Measurements from ENCODE around the gene TNIP3. TPM values are rescaled to one million over a fixed set of nuclear protein-coding genes. Genes with fewer than 3 reads are reported as not detected.

TNIP3 gene
- total RNA-seq, 1 donor from 2014 or later = under 0.01 TPM

- peak in 1 of 2 donors; percentile 82 for DNase-seq (ENCODE audit: low read depth in 2 of 2)
These were observed 24.4 kb downstream of the TNIP3 start for GRCh38 chr4:121139533-121140222.

DNA sequence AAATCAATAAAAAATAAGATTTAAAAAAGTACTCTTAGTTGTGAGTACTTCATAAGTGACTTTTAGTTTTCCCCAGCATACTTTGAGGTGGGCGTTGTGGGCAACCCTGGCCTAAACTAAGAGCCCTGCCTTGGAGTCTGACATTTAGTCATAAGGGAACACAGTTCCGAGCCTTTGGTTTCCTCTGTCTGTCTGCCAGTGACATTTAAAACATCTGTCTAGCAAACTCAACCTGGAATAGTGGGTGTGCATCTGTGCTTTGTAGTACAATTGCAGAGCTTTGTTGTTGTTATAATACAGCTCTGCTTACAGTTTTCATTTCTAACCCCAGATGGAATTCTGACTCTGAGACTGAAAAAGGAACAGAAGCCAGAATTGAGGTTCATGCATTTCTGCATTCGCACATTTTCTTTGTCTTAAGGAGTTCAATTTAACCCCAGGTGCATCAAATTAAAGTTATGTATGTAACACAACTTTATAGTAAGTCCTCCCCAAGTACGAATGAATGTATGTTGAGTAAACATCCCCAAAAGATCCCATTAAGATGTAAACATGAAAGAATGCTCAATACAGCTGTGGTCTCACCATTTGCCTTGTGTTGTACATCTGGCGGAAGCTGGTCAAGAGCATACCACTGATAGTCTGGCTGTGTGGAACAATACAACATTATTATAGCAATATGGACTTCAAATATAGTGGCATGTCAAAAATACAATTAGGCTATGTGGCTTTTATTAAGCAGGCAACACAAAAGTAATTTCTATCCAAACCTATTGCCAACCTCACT is 25.9 kb downstream of the TNIP3 start:
- DNase-seq (ENCODE audit: low read depth in 2 of 2) = no peak

GRCh38 chr4:121130326-121130660 is 33.8 kb downstream of the TNIP3 start:
- no peak for DNase-seq (ENCODE audit: low read depth in 2 of 2)

- no peak for DNase-seq (ENCODE audit: low read depth in 2 of 2)
These were observed 34.4 kb downstream of the TNIP3 start for GRCh38 chr4:121129606-121130325.

DNA sequence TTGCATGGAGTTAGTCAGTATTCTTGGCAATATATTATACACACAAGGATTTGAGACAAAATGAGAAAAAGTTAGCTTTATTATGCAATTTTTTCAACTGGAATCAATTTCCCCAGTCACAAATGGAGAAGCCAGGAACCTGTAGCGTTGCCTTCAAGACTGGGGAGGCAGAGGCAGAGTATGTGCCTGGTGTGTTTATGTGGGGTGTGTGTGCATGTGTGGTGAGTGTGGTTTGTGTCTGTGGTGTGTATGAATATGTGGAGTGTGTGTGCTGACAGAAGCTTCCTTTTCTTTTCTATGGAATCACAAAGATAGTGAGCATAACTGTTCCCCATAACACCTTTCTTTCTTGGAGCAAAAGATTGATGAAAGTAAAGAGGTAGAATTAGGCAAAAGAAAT is 37.0 kb downstream of the TNIP3 start:
- DNase-seq (ENCODE audit: low read depth in 2 of 2) = no peak

DNA sequence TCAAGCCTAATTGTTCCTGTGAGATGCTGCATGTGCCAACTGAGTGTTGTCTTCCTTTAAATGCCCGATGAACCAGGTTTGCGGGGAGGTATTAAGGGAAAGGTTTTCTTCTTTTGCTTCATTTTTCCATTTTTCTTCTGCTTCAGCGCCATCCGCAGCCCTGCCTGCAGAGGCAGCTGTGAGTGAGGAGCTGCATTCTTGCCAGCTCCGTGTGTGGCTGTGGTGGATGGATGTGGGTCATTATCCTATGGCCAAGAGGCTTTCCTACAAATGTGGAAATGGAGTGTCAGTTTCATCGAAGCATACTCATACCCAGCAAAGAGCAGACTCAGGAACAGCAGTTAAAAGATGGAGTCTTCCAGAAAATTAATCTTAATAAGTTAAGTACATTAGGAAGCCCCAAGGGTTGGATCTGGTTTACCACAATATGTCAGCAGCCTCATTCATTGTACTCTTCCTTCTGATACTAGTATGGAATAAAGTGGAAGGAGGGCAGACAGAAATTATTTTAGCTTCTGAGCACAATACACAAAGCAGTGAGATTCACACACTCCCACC is 37.6 kb downstream of the TNIP3 start:
- DNase-seq (ENCODE audit: low read depth in 2 of 2) = no peak

GRCh38 chr4:121125498-121125885 is 38.6 kb downstream of the TNIP3 start:
- no peak for DNase-seq (ENCODE audit: low read depth in 2 of 2)

DNA sequence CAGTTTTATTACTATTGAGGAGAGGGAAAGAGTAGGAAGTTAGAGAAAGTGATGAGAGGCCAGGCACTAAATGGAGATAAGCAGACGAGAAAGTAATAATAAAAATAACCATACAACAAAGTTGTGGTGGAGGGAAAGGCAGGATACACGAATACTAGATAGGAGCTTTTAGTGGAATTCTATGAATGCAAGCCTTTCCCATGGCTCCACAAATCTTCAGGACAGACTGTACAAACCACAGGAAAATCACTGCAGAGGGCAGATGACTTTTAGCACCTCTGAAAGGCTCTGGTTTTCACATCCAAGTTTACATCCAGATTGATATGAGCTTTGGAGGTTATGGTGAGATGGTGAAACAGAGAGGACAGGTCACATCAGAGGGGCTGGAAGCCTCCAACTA is 41.5 kb downstream of the TNIP3 start:
- DNase-seq (ENCODE audit: low read depth in 2 of 2) = no peak

DNA sequence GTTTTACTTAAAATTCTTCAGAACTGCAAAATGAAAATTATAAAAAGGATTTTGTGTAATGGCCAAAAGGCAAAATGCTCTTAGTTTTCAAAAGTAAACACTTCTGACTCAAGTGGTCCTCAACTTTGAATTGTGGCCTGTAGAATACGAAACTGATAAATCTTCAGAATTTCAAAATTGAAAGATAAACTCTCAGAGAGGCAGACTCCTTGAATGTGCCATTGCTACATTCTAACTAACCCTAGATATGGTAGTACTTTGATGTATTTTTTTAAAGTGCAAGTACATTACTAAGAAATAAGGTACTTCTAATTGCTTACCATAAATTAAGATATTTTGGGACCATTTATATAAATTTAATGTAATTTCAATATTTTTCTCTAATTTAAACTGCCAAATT is 44.4 kb downstream of the TNIP3 start:
- no peak for DNase-seq (ENCODE audit: low read depth in 2 of 2)

DNA sequence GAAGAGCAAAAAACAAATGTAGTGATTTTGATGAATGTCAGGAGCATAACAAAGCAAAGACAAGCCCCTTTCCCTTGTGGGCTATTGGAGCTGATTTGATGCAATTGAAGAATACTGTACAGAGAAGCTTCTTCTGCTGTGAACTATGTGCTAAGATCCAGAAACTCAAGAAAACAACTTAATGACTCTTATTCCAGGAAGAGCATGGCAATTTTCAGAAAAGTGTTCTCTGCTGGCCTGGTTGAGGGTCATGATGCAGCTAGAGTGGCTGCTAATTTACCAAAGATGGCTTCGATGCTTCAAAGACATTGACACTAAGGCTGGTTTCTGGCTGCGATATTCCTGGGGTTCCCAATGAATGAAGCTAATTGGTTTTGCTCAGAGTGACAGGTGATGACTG is 45.8 kb downstream of the TNIP3 start:
- no peak for DNase-seq (ENCODE audit: low read depth in 2 of 2)

DNA sequence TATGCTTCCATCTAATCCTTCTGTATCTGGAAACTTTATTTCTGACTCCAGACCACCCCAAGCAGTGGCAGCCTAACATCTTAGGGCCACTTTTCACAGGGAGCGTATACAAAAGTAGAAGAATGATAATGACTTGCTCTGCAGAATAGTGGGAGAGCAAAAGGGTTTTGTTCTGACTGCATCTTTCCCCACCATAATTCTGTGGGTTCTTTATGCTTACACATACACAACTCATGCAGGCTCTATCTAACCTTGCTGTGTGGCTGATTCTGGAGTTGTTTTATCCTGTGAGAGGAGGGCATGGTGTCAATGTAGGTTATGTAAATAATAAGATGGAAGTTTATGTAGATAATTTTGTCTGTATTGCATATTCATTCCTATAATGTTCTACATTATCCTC is 49.4 kb downstream of the TNIP3 start:
- no peak for DNase-seq (ENCODE audit: low read depth in 2 of 2)

- peak in 1 of 2 donors; percentile 3 for DNase-seq (ENCODE audit: low read depth in 2 of 2)
These were observed 51.6 kb downstream of the TNIP3 start for GRCh38 chr4:121112530-121112929.

DNA sequence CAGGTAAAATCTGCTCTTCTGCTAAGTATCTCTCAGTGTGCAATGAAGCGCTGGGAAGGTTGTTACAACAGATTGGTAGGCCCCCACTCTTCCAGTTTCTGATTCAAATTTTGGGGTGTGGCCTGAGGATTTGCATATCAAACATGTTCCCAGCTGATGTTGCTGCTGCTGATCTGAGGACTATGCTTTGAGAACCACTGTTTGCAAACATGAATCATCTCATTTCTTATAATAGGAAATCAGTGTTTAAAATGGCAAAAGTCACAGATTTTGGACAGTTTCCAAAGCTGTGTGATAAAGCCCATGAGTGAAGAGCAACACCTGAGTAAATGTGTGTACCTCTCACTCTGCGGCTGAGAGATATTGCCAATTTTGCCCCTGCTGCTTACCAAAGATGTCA is 55.6 kb downstream of the TNIP3 start:
- DNase-seq (ENCODE audit: low read depth in 2 of 2) = no peak

DNA sequence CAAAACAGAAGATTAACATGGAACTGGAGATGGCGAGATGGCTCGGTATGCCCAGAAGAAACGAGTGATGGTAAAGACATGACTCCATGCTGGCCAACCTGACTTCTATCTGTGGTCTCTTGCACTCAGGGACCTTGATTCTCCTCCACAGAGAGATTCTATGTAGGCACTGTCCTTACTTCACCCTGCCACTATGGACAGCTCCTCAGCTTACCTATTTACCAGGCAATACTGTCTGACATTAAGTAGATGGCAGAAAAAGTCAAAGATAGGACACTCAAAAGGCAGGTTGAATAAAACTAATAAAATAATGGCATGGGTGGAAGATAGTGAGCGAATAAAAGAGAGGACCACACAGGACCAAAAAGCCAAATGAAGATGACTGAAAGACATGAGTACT is 56.6 kb downstream of the TNIP3 start:
- DNase-seq (ENCODE audit: low read depth in 2 of 2) = no peak

- no peak for DNase-seq (ENCODE audit: low read depth in 2 of 2)
These were observed 63.9 kb downstream of the TNIP3 start for GRCh38 chr4:121100093-121100775.

DNA sequence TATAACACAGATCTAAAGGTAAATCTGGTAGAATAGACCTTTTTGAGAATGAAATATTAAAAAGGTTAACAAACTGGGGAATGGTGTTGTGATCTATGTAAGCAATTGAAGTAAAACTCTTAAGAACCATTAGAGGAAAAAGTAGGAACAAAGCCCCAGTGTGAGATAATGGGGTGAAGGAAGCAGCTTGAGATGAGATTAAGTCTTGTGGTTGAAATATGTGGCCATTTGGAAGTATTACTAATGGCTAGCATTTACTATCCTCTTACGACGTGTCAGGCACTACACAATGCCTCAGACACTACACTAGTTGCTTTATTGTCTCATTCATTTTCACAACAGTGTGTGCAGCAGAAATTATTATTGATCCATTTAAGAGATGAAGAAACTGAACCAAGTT is 65.9 kb downstream of the TNIP3 start:
- no peak for DNase-seq (ENCODE audit: low read depth in 2 of 2)

GRCh38 chr4:121096629-121097028 is 67.5 kb downstream of the TNIP3 start:
- peak; percentile 20 to 31 for DNase-seq (ENCODE audit: low read depth in 2 of 2)

GRCh38 chr4:121096191-121096590 is 67.9 kb downstream of the TNIP3 start:
- no peak for DNase-seq (ENCODE audit: low read depth in 2 of 2)

GRCh38 chr4:121094297-121094966 is 69.7 kb downstream of the TNIP3 start:
- DNase-seq (ENCODE audit: low read depth in 2 of 2) = no peak

GRCh38 chr4:121093261-121093660 is 70.9 kb downstream of the TNIP3 start:
- DNase-seq (ENCODE audit: low read depth in 2 of 2) = no peak

GRCh38 chr4:121091941-121092340 is 72.2 kb downstream of the TNIP3 start:
- no peak for DNase-seq (ENCODE audit: low read depth in 2 of 2)
